Stimulated activated memory B cell treated with anti-CD40 and anti-IgM and Interleukin-4, amounts not matched to agents 10 μg/mL and 1 μg/mL and 100 μg/mL, for 72 hours (primary cell): ENCODE data around the gene GUCY1A1.

Experiments used
- ATAC-seq: fragments of 150-1000 bp; cut with Tn5 transposase; 2 replicates; pipeline ENCODE4 v1.10.0; 2021
- H3K27ac Mint-ChIP-seq: one replicate; pipeline ENCODE4 v1.8.0; 2022; ENCODE audit warnings: mild to moderate bottlenecking, mixed read lengths
- H3K27me3 Mint-ChIP-seq: one replicate; pipeline ENCODE4 v1.8.0; 2022; ENCODE audit warnings: mixed read lengths
- H3K36me3 Mint-ChIP-seq: one replicate; pipeline ENCODE4 v1.8.0; 2022; ENCODE audit warnings: mixed read lengths
- H3K4me1 Mint-ChIP-seq: one replicate; pipeline ENCODE4 v1.8.0; 2022; ENCODE audit warnings: mixed read lengths
- H3K4me3 Mint-ChIP-seq: one replicate; pipeline ENCODE4 v1.8.0; 2022; ENCODE audit warnings: mild to moderate bottlenecking, moderate library complexity, mixed read lengths
- H3K9me3 Mint-ChIP-seq: one replicate; pipeline ENCODE4 v1.8.0; 2022; ENCODE audit warnings: mixed read lengths

GUCY1A1 gene

DNA sequence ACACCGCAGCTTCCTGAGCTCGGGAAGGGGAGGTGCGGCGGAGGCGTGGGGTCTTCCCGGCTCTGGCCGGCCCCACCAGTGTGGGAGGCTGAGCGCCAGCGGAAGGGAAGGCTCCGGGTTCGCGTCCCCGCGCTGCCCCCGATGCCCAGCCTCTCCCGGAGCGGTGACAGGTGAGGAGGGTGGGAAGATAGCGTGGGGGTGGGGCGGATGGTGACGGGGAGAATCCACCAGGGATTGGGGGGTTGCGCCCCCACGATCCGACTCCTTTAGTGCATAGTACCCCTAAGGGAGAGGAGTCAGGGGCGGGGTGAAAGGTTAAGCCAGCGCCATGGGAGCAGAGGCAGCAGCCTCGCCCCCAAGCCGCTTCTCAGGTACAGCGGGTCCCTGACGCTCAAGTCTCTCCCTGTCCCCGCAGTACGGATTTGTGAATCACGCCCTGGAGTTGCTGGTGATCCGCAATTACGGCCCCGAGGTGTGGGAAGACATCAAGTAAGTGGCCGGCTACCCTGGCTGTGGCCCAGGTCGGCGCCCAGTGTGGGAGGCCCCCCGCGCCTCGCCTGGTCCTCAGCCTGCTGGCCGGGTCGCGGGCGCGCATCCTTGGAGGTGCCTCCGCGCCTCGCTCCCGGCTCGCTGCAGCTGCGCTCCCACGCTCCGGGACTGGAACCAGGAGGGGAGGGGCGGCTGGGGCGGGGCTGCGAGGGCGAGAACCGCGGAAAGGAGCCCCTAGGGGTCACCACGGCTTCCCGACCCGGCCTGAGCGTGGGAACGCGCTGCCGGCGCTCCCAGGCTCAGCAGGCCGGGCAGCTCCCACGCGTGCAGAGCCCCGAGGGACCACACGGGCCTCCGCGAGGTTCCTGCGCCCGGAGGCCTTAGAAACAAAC lies 93.0 kb downstream of the GUCY1A1 start:
- Mint-ChIP-seq H3K4me1 (no peaks in the 10 kb centered on the region), H3K27ac (no peak overlapping the region), H3K36me3 (no peaks in the 10 kb centered on the region), H3K27me3 (peaks cover 21% of the 10 kb centered on the region), H3K9me3 (peaks cover 2% of the 10 kb centered on the region), H3K4me3 (peak overlapping the region; percentile 39)
- ATAC-seq: peak; percentile 37

- Mint-ChIP-seq H3K36me3 (no peaks in the 10 kb centered on the region), H3K9me3 (peaks cover 2% of the 10 kb centered on the region), H3K27me3 (peaks cover 21% of the 10 kb centered on the region), H3K4me3 (no peak overlapping the region), H3K4me1 (no peaks in the 10 kb centered on the region), H3K27ac (no peak overlapping the region)
- ATAC-seq: no peak
Observed at GRCh38 chr4:155761047-155761446, 94.4 kb downstream of the GUCY1A1 start.

DNA sequence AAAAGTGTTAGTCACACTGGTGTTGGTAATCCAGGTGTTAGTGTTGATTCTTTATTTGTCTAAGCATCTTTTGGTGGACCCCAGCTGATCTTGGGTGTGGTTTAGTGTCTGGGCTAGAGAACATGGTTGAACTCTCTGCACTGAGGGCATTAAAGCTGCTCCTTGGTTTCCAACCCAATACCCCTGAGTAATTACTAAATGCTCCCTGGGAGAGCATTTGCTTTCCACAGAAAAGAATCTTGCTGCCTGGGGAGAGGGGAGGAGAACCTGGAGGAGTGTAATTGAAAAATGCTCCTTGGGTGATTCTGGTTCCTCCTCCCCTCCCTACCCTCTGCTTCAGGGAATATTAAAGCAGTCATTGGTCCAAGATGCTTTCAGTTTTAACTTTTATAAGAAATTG lies 95.3 kb downstream of the GUCY1A1 start:
- no peak for ATAC-seq
- no peaks in the 10 kb centered on the region for H3K4me1 Mint-ChIP-seq
- peaks cover 21% of the 10 kb centered on the region for H3K27me3 Mint-ChIP-seq
- no peaks in the 10 kb centered on the region for H3K36me3 Mint-ChIP-seq
- no peak overlapping the region for H3K4me3 Mint-ChIP-seq
- H3K27ac Mint-ChIP-seq: no peak overlapping the region
- peaks cover 1% of the 10 kb centered on the region for H3K9me3 Mint-ChIP-seq

DNA sequence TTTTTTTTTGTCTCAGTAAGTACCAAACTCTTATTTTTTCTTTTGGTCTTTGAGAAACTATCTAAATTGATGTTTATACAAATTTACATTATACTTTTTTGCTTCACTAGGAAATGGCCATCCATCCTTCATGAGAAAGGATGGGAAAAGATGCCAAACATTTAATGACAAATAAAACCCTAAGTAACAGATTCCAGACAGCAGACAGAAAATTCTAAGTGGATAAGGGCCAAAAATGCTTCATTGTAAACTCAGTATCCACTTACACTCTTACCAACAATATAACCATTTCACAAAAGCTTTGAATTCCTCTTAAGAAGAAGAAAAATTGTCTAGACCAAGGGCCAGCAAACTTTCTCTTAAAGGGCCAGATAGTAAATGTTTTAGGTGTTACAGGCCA lies 95.7 kb downstream of the GUCY1A1 start:
- Mint-ChIP-seq H3K9me3 (no peaks in the 10 kb centered on the region), H3K36me3 (no peaks in the 10 kb centered on the region), H3K4me3 (no peak overlapping the region), H3K4me1 (no peaks in the 10 kb centered on the region), H3K27me3 (peaks cover 21% of the 10 kb centered on the region), H3K27ac (no peak overlapping the region)
- ATAC-seq: no peak

- peaks cover 12% of the 10 kb centered on the region for H3K27me3 Mint-ChIP-seq
- no peak overlapping the region for H3K4me3 Mint-ChIP-seq
- H3K9me3 Mint-ChIP-seq: no peaks in the 10 kb centered on the region
- ATAC-seq: no peak
- H3K36me3 Mint-ChIP-seq: no peaks in the 10 kb centered on the region
- H3K4me1 Mint-ChIP-seq: no peaks in the 10 kb centered on the region
- H3K27ac Mint-ChIP-seq: no peak overlapping the region
Observed at GRCh38 chr4:155763551-155763950, 96.9 kb downstream of the GUCY1A1 start.

GRCh38 chr4:155765149-155765548 lies 98.5 kb downstream of the GUCY1A1 start:
- Mint-ChIP-seq H3K36me3 (no peaks in the 10 kb centered on the region), H3K9me3 (no peaks in the 10 kb centered on the region), H3K27me3 (peaks cover 8% of the 10 kb centered on the region), H3K4me1 (no peaks in the 10 kb centered on the region), H3K4me3 (no peak overlapping the region), H3K27ac (no peak overlapping the region)
- no peak for ATAC-seq

GRCh38 chr4:155766622-155767021 lies 100.0 kb downstream of the GUCY1A1 start:
- no peaks in the 10 kb centered on the region for H3K27me3 Mint-ChIP-seq
- H3K4me1 Mint-ChIP-seq: no peaks in the 10 kb centered on the region
- no peaks in the 10 kb centered on the region for H3K9me3 Mint-ChIP-seq
- no peak for ATAC-seq
- no peak overlapping the region for H3K4me3 Mint-ChIP-seq
- no peaks in the 10 kb centered on the region for H3K36me3 Mint-ChIP-seq
- H3K27ac Mint-ChIP-seq: no peak overlapping the region

GRCh38 chr4:155768370-155768769 lies 101.7 kb downstream of the GUCY1A1 start:
- peaks cover under 1% of the 10 kb centered on the region for H3K9me3 Mint-ChIP-seq
- H3K4me1 Mint-ChIP-seq: no peaks in the 10 kb centered on the region
- no peaks in the 10 kb centered on the region for H3K27me3 Mint-ChIP-seq
- ATAC-seq: no peak
- no peak overlapping the region for H3K4me3 Mint-ChIP-seq
- H3K27ac Mint-ChIP-seq: no peak overlapping the region
- no peaks in the 10 kb centered on the region for H3K36me3 Mint-ChIP-seq

GRCh38 chr4:155769090-155769489 lies 102.4 kb downstream of the GUCY1A1 start:
- Mint-ChIP-seq H3K4me1 (no peaks in the 10 kb centered on the region), H3K9me3 (peaks cover 2% of the 10 kb centered on the region), H3K27ac (no peak overlapping the region), H3K36me3 (no peaks in the 10 kb centered on the region), H3K27me3 (no peaks in the 10 kb centered on the region), H3K4me3 (no peak overlapping the region)
- ATAC-seq: no peak

GRCh38 chr4:155772459-155773195 lies 106.0 kb downstream of the GUCY1A1 start:
- Mint-ChIP-seq H3K4me1 (no peaks in the 10 kb centered on the region), H3K27me3 (no peaks in the 10 kb centered on the region), H3K27ac (no peak overlapping the region), H3K36me3 (no peaks in the 10 kb centered on the region), H3K9me3 (peaks cover 5% of the 10 kb centered on the region), H3K4me3 (no peak overlapping the region)
- no peak for ATAC-seq

GRCh38 chr4:155773196-155773800 lies 106.7 kb downstream of the GUCY1A1 start:
- peaks cover 5% of the 10 kb centered on the region for H3K9me3 Mint-ChIP-seq
- no peak for ATAC-seq
- no peak overlapping the region for H3K27ac Mint-ChIP-seq
- no peaks in the 10 kb centered on the region for H3K36me3 Mint-ChIP-seq
- H3K27me3 Mint-ChIP-seq: no peaks in the 10 kb centered on the region
- H3K4me1 Mint-ChIP-seq: no peaks in the 10 kb centered on the region
- H3K4me3 Mint-ChIP-seq: no peak overlapping the region

- H3K4me1 Mint-ChIP-seq: no peaks in the 10 kb centered on the region
- H3K27me3 Mint-ChIP-seq: no peaks in the 10 kb centered on the region
- ATAC-seq: no peak
- H3K36me3 Mint-ChIP-seq: no peaks in the 10 kb centered on the region
- H3K4me3 Mint-ChIP-seq: no peak overlapping the region
- no peak overlapping the region for H3K27ac Mint-ChIP-seq
- H3K9me3 Mint-ChIP-seq: peaks cover 5% of the 10 kb centered on the region
Observed at GRCh38 chr4:155774033-155774432, 107.4 kb downstream of the GUCY1A1 start.

DNA sequence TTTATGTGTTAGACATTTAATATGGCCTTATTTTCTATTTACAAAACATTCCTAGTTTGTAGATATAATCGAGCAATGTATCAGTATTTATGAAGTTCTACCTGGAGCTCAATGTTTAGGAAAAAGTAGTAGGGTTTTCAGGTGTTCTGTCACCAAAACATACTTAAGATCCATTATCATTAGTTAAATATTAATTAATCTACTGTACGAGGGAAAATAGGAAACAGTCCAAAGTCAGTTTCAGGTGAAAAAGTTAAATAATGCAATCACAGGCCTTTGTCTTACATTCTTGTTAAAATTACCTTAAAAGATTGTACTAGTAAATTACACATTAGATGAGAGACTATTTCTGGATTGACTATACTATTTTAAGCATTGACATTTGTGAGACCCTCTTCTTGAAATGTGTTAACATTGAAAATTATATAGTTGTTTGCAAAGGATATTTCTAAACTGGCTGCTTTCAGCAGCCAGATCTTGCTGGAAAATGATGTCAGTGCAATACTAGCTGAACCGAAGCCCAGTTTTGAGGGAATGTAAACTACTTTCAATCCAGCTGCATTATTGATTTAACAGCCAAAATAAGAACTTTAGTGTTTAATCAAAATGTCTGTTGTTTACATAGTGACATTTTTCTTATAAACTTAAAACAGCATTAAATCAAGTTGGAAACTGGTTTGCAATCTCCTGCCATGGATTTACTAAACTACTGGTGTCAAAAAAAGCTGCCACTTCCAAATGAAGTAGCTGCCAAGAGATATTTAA lies 111.5 kb downstream of the GUCY1A1 start:
- Mint-ChIP-seq H3K9me3 (peaks cover 5% of the 10 kb centered on the region), H3K27me3 (peaks cover 10% of the 10 kb centered on the region), H3K4me3 (no peak overlapping the region), H3K4me1 (no peaks in the 10 kb centered on the region), H3K27ac (no peak overlapping the region), H3K36me3 (no peaks in the 10 kb centered on the region)
- no peak for ATAC-seq

DNA sequence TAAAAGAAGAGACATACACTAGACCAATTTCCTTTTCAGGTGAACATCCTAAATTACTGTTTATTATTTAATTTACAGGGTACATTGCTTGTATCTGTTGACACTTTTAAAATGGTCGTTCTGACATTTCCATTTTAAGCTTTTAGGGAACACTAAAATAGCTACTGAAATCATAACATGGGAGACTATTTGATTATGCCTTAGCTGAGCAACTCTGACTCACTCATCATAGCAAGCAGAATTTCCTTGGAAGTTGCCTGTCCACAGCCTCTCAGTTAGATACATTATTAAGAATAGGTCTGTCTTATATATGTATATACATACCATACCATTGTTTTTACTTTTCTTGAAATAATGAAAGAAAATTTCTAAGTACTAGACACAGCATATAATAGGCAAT lies 114.1 kb downstream of the GUCY1A1 start:
- Mint-ChIP-seq H3K4me1 (no peaks in the 10 kb centered on the region), H3K4me3 (no peak overlapping the region), H3K9me3 (no peaks in the 10 kb centered on the region), H3K27me3 (peaks cover 10% of the 10 kb centered on the region), H3K36me3 (no peaks in the 10 kb centered on the region), H3K27ac (no peak overlapping the region)
- ATAC-seq: no peak

GRCh38 chr4:155781249-155781831 lies 114.7 kb downstream of the GUCY1A1 start:
- Mint-ChIP-seq H3K27ac (no peak overlapping the region), H3K4me3 (no peak overlapping the region), H3K4me1 (no peaks in the 10 kb centered on the region), H3K36me3 (no peaks in the 10 kb centered on the region), H3K27me3 (peaks cover 10% of the 10 kb centered on the region), H3K9me3 (no peaks in the 10 kb centered on the region)
- ATAC-seq: no peak
